HG02970 (cell line): Measurements from ENCODE around the gene CACNA2D3.
"Not testable (repeated sequence)": the region's sequence is repeated elsewhere in the genome, so short reads cannot be mapped to it uniquely, and the experiment has no call there.

Experiments used
- ATAC-seq: cut with Tn5 transposase; IDR thresholded peaks from one replicate; pipeline ENCODE4 v1.9.1; 2021; ENCODE audit warnings: mild to moderate bottlenecking, moderate library complexity, moderate number of reproducible peaks; ENCODE audit not compliant: unreplicated experiment, low FRiP score

The CACNA2D3 gene

DNA sequence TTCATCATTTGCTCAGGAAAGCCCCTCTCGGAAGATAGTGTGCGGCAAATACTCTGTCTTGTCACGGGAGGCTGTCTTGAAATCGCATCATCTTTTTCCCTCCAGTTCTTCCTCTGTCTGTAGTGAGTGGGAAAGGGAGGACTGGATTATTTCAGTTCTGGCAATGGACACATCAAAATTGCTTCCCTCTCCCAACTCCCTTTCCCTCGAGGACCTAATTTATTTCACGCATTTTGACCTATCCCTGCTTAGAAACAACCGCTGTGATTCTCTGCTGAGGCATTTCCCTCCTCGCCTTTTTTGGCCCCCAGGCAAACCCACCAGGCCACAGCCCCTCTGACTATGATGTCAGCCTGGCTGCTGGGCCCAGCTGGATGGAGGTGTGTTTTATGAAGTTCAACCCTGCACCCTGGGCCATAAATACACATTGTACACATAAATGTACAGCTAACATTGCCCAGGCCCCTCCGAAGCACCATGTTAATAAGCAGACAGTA lies 944.2 kb downstream of the CACNA2D3 start:
- no peak for ATAC-seq

- ATAC-seq: no peak
Measured at GRCh38 chr3:55069950-55070349, 947.6 kb downstream of the CACNA2D3 start.

DNA sequence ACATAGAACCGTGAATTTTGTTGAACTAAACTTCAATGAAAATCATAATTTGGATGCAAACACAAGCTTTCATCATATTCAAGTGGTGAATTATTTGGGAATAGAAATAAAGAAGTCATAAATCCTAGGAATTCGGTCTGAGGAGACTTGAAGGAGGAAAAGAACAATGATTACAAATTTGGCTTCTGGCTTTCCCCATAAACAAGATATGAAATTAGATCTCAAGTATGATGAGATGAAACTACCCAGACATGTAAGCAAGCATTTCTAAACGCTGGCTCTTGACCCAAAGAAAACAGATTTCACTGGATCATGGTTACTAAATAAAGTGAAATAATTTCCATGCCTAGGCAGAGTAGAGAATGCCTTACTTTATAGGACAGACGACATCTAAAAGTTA lies 952.4 kb downstream of the CACNA2D3 start:
- no peak for ATAC-seq

DNA sequence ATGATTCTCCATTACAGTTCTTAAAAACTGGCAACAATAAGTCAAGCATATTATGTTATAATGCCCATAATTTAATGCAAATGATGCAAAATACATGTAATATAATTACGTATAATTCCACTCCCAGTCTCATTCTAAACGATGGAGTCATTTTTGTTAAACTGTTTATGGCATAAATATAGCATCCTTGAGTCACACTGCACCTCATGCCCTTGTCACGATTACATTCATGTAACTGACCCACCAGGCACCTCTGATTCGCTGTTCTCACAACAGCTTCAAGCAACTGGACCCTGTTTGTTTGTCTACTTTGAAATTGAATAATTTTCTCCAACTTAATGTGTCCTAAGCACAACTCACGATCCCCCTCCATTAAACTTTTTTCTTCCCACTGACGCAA lies 953.5 kb downstream of the CACNA2D3 start:
- no peak for ATAC-seq

DNA sequence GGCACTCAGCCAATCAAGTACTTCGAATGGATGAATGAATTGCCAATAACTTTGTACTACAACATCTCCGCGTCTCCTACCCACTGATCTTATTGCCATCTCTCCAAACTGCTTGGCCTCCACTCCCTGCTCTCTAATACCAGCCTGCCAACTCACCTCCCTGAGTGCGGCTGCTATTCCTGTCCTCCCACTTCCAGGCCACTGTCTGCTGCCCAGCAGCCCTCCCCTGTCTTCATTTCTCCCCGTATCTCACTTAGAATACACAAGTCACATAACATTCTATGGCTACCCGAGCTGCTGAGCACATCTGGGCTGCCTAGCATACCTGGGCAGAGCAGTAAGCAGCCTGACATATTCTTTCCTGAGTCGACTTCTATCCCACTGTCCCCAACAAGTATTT lies 955.4 kb downstream of the CACNA2D3 start:
- ATAC-seq: no peak

DNA sequence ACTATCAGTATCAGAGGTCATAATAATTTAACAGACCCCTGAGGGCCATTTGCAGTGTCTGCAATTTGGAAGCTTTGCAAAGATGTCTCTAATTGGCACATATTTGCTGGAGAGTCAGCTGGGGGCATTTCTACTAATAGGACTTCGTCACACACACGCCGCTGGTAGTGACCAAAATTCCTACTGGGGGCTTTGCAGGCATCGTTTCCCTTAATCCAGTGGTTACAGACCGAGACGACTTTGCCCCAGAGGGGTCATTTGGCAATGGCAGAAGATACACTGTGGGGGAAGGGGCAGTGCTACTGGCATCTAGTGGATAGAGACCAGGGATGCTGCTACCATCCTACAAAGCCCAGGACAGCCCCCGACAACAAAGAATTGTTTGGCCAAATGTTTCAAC lies 956.5 kb downstream of the CACNA2D3 start:
- no peak for ATAC-seq

GRCh38 chr3:55085231-55085630 lies 962.9 kb downstream of the CACNA2D3 start:
- no peak for ATAC-seq

DNA sequence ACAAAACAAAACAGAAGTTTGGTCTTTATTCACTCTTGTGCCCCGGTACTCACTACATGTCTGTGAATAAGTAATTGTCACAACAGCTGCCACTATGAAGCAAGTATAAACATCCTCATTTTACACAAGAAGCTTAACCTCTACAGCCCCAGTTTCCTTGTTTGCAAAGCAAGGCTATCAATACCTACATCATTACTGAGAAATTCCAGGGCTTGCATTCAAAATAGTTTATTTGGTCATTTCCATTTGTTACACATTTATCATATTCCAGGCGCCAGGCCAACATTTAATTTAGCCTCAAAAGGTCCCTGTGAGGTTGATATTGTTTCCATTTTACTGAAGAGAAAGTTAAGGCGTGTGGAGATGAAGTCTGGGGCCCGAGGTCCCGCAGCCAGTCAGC lies 966.9 kb downstream of the CACNA2D3 start:
- ATAC-seq: no peak

GRCh38 chr3:55090291-55090690 lies 967.9 kb downstream of the CACNA2D3 start:
- no peak for ATAC-seq

GRCh38 chr3:55090746-55091145 lies 968.4 kb downstream of the CACNA2D3 start:
- no peak for ATAC-seq

GRCh38 chr3:55091381-55092225 lies 969.3 kb downstream of the CACNA2D3 start:
- no peak for ATAC-seq

DNA sequence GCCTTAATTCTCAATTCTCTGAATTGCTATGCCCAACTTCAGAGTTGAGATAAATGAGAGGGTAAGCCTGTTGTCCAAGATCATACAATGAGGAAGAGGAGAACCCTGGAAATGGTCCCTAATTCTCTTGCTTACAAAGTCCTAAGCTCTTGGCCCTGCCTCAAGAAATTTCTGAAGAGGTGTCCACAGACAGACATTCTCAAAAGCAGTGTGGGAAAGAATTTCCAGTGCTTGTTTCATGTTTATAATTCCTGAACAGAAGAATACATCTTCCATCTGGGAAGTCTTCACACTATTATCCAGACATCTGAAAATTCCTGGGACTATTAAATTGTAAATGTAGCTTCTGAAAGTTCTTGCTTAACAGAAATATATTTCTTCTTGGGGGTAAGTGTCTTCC lies 972.3 kb downstream of the CACNA2D3 start:
- no peak for ATAC-seq

- no peak for ATAC-seq
Measured at GRCh38 chr3:55097441-55097840, 975.1 kb downstream of the CACNA2D3 start.

DNA sequence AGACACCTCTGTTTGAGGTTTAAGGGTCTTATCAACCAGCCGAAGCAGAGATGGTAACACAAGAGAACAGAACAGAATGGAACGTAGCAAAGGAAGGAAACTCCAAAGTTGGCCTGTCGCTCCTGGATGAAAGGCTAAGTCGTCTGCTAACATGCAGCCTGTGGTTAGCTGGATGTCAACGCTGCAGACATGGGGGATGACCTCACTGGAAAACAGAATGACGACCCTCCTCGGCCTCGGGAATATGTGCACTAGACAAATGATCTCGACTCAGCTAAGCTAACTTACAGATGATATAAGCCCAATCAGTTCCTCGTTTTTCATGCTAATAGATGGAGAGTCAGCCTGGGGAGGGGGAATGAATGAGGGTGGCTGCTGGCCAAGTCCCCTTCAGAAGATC lies 983.3 kb downstream of the CACNA2D3 start:
- no peak for ATAC-seq

DNA sequence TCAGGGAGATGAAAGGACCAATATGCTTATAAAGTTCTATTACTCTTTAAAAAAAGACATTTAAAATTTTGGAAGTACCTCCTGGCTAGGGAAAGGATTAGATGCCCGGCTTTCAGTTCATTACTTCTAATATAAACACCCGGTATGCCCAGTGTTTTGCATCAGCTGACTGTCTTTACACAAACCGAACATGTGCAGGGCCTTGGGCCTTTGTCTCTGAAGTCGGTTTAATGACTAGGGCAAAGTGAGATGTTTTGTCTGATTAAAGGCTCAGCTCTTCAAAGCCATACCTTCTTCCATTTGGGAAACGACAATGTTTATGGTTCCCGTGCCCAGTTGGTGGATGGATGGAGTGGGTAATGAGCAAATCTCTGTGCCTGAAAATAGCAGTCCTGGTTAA lies 984.8 kb downstream of the CACNA2D3 start:
- no peak for ATAC-seq

DNA sequence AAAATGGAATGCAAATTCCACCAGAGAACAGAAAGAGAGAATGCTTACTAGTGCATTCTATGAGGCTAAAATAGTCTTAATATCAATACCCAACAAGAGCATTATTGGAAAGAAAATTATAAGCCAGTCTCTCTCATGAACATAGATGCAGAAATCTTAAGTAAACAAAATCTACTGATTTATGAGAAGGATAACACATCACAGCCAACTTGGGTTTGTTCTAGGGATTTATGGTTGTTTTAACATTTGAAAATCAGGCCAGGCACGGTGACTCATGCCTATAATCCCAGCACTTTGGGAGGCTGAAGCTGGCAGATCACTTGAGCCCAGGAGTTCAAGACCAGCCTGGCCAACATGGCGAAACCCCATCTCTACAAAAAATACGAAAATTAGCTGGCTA lies 989.6 kb downstream of the CACNA2D3 start:
- not testable (repeated sequence) for ATAC-seq

DNA sequence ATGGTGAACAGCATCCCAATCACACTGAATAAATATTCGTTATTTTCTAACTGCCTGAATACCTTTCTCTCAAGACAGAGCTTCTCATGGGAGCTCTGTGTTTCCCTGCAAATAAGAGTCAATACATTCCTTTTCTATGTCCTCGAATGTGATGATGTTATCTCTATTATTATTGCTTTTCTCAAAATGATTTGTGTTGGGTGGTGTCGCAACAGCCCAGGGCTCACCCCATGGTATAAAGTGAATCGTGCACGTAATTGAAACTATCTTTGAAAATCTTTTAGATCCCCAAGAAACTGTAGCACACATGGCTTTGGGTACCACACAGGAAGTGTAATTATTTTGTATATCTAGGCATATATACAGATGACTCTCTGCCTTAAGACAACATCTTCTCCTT lies 996.1 kb downstream of the CACNA2D3 start:
- ATAC-seq: no peak

DNA sequence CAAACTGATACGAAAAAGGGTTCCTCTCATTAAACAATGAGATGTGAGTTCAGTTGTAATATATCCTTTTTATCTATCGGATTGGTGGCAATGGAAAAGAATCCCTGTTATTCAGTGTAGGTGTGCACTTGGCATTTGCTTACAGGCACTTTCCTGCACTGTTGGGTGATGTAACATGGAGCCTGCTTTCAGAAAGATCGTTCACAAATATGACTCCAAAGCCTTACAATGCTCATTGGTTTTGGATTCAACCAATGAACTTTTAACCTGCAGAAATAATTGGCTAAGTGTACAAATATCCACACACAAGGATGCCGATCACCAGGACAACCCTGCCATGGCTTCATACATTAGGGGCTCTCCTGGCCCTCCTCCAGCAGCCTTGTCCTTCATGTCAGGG lies 996.9 kb downstream of the CACNA2D3 start:
- ATAC-seq: no peak

GRCh38 chr3:55122312-55122711 lies 1000.0 kb downstream of the CACNA2D3 start:
- no peak for ATAC-seq
